Endothelial cell of umbilical vein (primary cell): ENCODE results near the gene NHS. TPM values are rescaled to one million over a fixed set of nuclear protein-coding genes. Genes with fewer than 3 reads are reported as not detected.

Source experiments
- BruUV-seq: library from RNA; stranded (reverse); fragments of 400-500 nt; replicated peaks from 2 replicates; lab custom pipeline; 2021; lab: Mats Ljungman, UMichigan
- CTCF ChIA-PET: fragments of 300-600, 350-600 bp; sonication (Branson Sonifier 250); formaldehyde crosslinking; loops from one replicate; lab custom pipeline; 2021; ENCODE audit warnings: antibody characterized with exemption, inconsistent platforms; lab: Charles Lee
- POLR2A ChIA-PET: fragments of 300-600, 350-600 bp; sonication (Branson Sonifier 250); formaldehyde crosslinking; loops from one replicate; lab custom pipeline; 2021; ENCODE audit warnings: antibody characterized with exemption, inconsistent platforms; lab: Charles Lee
- DNase-seq: peaks from one replicate; pipeline ENCODE4 v3.0.0-alpha.2; 2011; ENCODE audit warnings: low read depth, low spot score
- FAIRE-seq: peaks from 2 replicates; lab custom pipeline; 2011; peaks lifted over from hg19 to GRCh38; lab: Jason Lieb, UNC
- H2AFZ ChIP-seq: 2 replicates; pipeline ENCODE4 v1.6.0; 2012; ENCODE audit warnings: low read depth, low read length, control low read depth, inconsistent platforms
- H3K27ac ChIP-seq: 2 replicates; pipeline ENCODE4 v1.5.1; 2011; ENCODE audit warnings: low read depth, mild to moderate bottlenecking, control low read depth, low read length, moderate library complexity; ENCODE audit not compliant: insufficient read depth
- H3K27me3 ChIP-seq, 2 experiments: 2 replicates each; pipeline versions ENCODE4 v1.6.0 to v1.6.1; 2011; ENCODE audit warnings: low read length in 2 of 2, mixed read lengths in 1 of 2; ENCODE audit not compliant: control insufficient read depth in 2 of 2, insufficient read depth in 2 of 2
- H3K36me3 ChIP-seq, 2 experiments: 2 replicates in 1 of 2; 3 replicates in 1 of 2; pipeline ENCODE4 v1.5.1; 2011; ENCODE audit warnings: low read length in 2 of 2, mild to moderate bottlenecking in 1 of 2, moderate library complexity in 1 of 2; ENCODE audit not compliant: control insufficient read depth in 2 of 2, insufficient read depth in 2 of 2; ENCODE audit errors: extremely low read depth in 1 of 2
- H3K4me1 ChIP-seq: 3 replicates; pipeline ENCODE4 v1.5.1; 2011; ENCODE audit warnings: mild to moderate bottlenecking, low read length; ENCODE audit not compliant: control insufficient read depth, insufficient read depth; ENCODE audit errors: extremely low read depth
- H3K4me2 ChIP-seq: 2 replicates; pipeline ENCODE4 v1.6.1; 2011; ENCODE audit warnings: low read length, control low read depth, mixed read lengths; ENCODE audit not compliant: insufficient read depth
- H3K4me3 ChIP-seq, 3 experiments: fragments of 200-600 bp in 1 of 3; sonication (generic), shearing (Covaris generic) in 1 of 3; replicated peaks in 1 of 3; 2 replicates each; pipeline ENCODE4 v1.5.1; 2011 to 2016; ENCODE audit warnings: control low read depth in 3 of 3, low read length in 3 of 3, mild to moderate bottlenecking in 2 of 3, inconsistent platforms in 1 of 3, low read depth in 1 of 3, moderate library complexity in 1 of 3; ENCODE audit not compliant: insufficient read depth in 1 of 3
- H3K79me2 ChIP-seq: 2 replicates; pipeline ENCODE4 v1.6.0; 2012; ENCODE audit warnings: low read length, inconsistent platforms; ENCODE audit not compliant: control insufficient read depth, insufficient read depth
- H3K9ac ChIP-seq: replicated peaks from 2 replicates; pipeline ENCODE3; 2011; ENCODE audit warnings: low read length, control low read depth; ENCODE audit not compliant: insufficient read depth; ENCODE audit errors: extremely low read depth
- H3K9me1 ChIP-seq: replicated peaks from 3 replicates; pipeline ENCODE4 v1.6.0; 2011; ENCODE audit warnings: mild to moderate bottlenecking, low read length; ENCODE audit not compliant: control insufficient read depth, insufficient read depth; ENCODE audit errors: extremely low read depth
- H3K9me3 ChIP-seq: replicated peaks from 2 replicates; pipeline ENCODE4 v1.5.1; 2012; ENCODE audit warnings: low read length, inconsistent platforms; ENCODE audit not compliant: control insufficient read depth, insufficient read depth
- H4K20me1 ChIP-seq: replicated peaks from 2 replicates; pipeline ENCODE3; 2011; ENCODE audit warnings: mild to moderate bottlenecking, low read length; ENCODE audit not compliant: control insufficient read depth, insufficient read depth; ENCODE audit errors: extremely low read depth
- EZH2 ChIP-seq: IDR thresholded peaks from 2 replicates; pipeline ENCODE4 v1.6.1; 2012; ENCODE audit warnings: borderline replicate concordance, low read depth, mild to moderate bottlenecking, moderate library complexity, low read length, inconsistent platforms; ENCODE audit not compliant: severe bottlenecking
- FOS ChIP-seq: IDR thresholded peaks from 2 replicates; pipeline ENCODE4 v1.6.1; 2011; ENCODE audit warnings: mild to moderate bottlenecking, low read length, moderate library complexity, borderline replicate concordance; ENCODE audit not compliant: insufficient read depth
- GATA2 ChIP-seq: IDR thresholded peaks from 2 replicates; pipeline ENCODE4 v1.7.0; 2011; ENCODE audit warnings: low read depth, mild to moderate bottlenecking, moderate library complexity, mixed read lengths, low read length; ENCODE audit not compliant: insufficient read length, insufficient read depth
- JUN ChIP-seq: IDR thresholded peaks from 2 replicates; pipeline ENCODE4 v1.6.1; 2011; ENCODE audit warnings: borderline replicate concordance, low read depth; ENCODE audit not compliant: insufficient read length, insufficient read depth
- MYC ChIP-seq: IDR thresholded peaks from one replicate; pipeline ENCODE4 v1.6.1; 2011; ENCODE audit warnings: mild to moderate bottlenecking, low read depth, low read length
- POLR2A ChIP-seq: IDR thresholded peaks from 2 replicates; pipeline ENCODE4 v1.6.1; 2012; ENCODE audit warnings: low read depth, mild to moderate bottlenecking, control low read depth, low read length
- POLR2AphosphoS5 ChIP-seq: IDR thresholded peaks from 2 replicates; pipeline ENCODE4 v1.6.1; 2012; ENCODE audit warnings: low read depth, mild to moderate bottlenecking, control low read depth, low read length, moderate library complexity; ENCODE audit not compliant: insufficient read depth
- dilution Hi-C: fragments of 300-500 bp; cut with MboI; formaldehyde crosslinking; loops from one replicate; pipeline ENCODE4 v1.15.0; 2019; ENCODE audit warnings: low sequenced_read_pairs; ENCODE audit not compliant: extremely low pct_ligation_motif_present
- intact Hi-C: fragments of 100-400 bp; cut with micrococcal nuclease; formaldehyde crosslinking; loops from one replicate; pipeline ENCODE4 v1.10.0; 2022
- polyA plus RNA-seq, 4 experiments: library from polyadenylated mRNA; depleted of rRNA in 3 of 4; stranded (reverse) in 3 of 4; unstranded in 1 of 4; fragments of >200 nt; gene quantifications; 2 replicates each; pipeline versions ENCODE4 v1.2.1 to v1.2.3, GENCODE V29; 2011 to 2012; ENCODE audit warnings: missing spikeins in 1 of 4
- total RNA-seq: library from RNA; stranded (reverse); gene quantifications from 2 replicates; pipeline ENCODE4 v1.2.3, GENCODE V29; 2021
- TF ChIP-seq, protein P1 (sequence below), 2 donors: IDR thresholded peaks; 1 replicate in 1 of 2; 2 replicates in 1 of 2; pipeline ENCODE4 v1.5.1; 2011; ENCODE audit warnings: low read length in 2 of 2, mild to moderate bottlenecking in 2 of 2, moderate library complexity in 2 of 2, control low read depth in 1 of 2, inconsistent platforms in 1 of 2, low read depth in 1 of 2; ENCODE audit not compliant: insufficient read depth in 1 of 2; ENCODE audit errors: extremely low read depth in 1 of 2
- TF ChIP-seq, protein P2 (sequence below): IDR thresholded peaks from 2 replicates; pipeline ENCODE4 v1.6.1; 2011; ENCODE audit not compliant: insufficient read depth, insufficient read length

NHS gene
- total and polyA plus RNA-seq, 2 donors (not counting 3 experiments of a cell fraction or from before 2014, with no cell fraction given), result 0.07 to 0.46 TPM

DNA sequence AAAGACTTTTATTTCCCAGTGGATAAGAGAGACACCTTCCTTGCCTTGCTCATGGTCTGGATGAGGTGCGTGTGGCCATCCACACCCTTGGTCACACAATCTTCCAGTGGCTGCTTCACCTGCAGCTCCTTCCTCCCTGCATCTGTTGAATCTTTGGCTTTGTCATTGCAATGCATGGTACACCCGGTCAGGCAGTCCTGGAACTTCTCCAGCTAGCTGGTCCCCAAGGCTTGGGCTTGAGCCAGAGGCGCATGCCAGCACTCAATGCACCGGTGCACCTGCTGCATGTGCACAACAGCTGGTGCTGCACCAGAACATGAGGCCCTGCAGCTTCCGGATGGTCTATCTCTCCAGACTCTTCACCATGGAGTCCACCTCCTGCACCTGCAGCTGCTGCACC is 394.0 kb downstream of the NHS start:
- CTCF ChIA-PET, result no interaction called here
- Histone ChIP-seq H3K9me3 (no peaks in the 10 kb centered on the region), H2AFZ (no peak overlapping the region), H3K9ac (no peak overlapping the region), H3K4me2 (no peak overlapping the region), H3K9me1 (no peaks in the 10 kb centered on the region), H3K4me1 (no peaks in the 10 kb centered on the region), H3K27ac (no peak overlapping the region), H3K36me3 (no peaks in the 10 kb centered on the region), H3K4me3 (no peak overlapping the region), H3K79me2 (no peaks in the 10 kb centered on the region), H3K27me3 (no peaks in the 10 kb centered on the region), H4K20me1 (no peaks in the 10 kb centered on the region)
- intact Hi-C loops, result no loop called here
- POLR2A ChIA-PET, result no interaction called here
- DNase-seq, result no peak
- FAIRE-seq, result no peak
- dilution Hi-C loops, result no loop called here
- BruUV-seq, result no TSS peak
- TF ChIP-seq, protein P1, sequence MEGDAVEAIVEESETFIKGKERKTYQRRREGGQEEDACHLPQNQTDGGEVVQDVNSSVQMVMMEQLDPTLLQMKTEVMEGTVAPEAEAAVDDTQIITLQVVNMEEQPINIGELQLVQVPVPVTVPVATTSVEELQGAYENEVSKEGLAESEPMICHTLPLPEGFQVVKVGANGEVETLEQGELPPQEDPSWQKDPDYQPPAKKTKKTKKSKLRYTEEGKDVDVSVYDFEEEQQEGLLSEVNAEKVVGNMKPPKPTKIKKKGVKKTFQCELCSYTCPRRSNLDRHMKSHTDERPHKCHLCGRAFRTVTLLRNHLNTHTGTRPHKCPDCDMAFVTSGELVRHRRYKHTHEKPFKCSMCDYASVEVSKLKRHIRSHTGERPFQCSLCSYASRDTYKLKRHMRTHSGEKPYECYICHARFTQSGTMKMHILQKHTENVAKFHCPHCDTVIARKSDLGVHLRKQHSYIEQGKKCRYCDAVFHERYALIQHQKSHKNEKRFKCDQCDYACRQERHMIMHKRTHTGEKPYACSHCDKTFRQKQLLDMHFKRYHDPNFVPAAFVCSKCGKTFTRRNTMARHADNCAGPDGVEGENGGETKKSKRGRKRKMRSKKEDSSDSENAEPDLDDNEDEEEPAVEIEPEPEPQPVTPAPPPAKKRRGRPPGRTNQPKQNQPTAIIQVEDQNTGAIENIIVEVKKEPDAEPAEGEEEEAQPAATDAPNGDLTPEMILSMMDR (IDR thresholded peaks at IDR 0.05; ENCODE audit: extremely low read depth in 1 of 2, insufficient read depth in 1 of 2, low read depth in 1 of 2, low read length in 2 of 2), result no peak
- TF ChIP-seq, protein P2, sequence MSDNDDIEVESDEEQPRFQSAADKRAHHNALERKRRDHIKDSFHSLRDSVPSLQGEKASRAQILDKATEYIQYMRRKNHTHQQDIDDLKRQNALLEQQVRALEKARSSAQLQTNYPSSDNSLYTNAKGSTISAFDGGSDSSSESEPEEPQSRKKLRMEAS, result no peak
- no peak for TF ChIP-seq FOS
- no peak for TF ChIP-seq POLR2A
- TF ChIP-seq POLR2AphosphoS5, result no peak
- no peak for TF ChIP-seq MYC
- no peak for TF ChIP-seq JUN
- no peak for TF ChIP-seq EZH2
- TF ChIP-seq GATA2, result no peak
